CD4-positive, alpha-beta T cell treated with Interleukin-2 at 100 ng/mL for 4 hours (primary cell): Measurements from ENCODE around the gene RNMT.
"Not testable (repeated sequence)": the region's sequence is repeated elsewhere in the genome, so short reads cannot be mapped to it uniquely, and the experiment has no call there.

Experiments used
- DNase-seq: peaks from one replicate; pipeline ENCODE4 v3.0.0-alpha.2; 2020; ENCODE audit warnings: low spot score

The RNMT gene

DNA sequence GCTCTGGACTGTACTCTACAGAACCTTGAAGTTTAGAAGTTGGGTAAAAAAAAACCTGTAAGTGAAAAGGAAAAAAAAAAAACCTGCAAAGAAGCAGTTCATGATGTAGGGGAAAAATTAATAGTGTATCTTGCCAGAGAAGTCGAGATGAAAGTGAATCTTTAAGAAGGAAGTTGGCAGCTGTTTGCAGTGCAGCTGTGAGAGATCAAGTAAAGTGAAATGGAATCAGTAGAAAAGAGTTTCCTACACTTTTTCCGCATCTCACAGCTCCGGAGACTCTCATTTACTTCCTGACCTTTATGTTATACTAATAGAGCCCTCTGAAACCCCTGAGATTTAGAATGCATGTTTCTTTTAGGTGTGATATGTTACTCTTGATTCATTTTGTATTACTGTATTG, 19.2 kb downstream of the RNMT start:
- DNase-seq, result no peak

DNA sequence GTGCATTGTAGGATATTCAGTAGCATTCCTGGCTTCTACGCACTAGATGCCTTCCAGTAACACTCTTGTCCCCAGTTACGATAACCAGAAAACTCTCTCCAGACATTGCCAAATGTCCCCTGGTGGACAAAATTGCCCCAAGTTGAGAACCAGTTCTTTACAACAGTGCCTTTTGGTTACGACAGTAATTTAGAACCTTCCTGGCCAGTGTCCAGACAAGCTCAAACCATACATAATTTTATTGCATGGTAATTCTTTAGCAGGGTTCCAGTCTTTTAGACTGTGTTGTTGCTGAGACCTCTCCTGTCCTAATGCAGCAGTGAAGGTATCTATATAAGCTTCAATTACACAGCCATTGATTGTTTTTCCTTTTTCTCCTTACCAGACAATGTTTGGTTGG, 20.2 kb downstream of the RNMT start:
- no peak for DNase-seq

DNA sequence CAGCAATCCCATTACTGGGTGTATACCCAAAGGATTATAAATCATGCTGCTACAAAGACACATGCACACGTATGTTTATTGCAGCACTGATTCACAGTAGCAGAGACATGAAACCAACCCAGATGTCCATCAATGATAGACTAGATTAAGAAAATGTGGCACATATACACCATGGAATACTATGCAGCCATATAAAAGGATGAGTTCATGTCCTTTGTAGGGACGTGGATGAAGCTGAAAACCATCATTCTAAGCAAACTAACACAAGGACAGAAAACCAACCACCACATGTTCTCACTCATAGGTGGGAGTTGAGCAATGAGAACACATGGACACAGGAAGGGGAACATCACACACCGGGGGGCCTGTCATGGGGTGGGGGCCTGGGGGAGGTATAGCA, 25.1 kb downstream of the RNMT start:
- not testable (repeated sequence) for DNase-seq

DNA sequence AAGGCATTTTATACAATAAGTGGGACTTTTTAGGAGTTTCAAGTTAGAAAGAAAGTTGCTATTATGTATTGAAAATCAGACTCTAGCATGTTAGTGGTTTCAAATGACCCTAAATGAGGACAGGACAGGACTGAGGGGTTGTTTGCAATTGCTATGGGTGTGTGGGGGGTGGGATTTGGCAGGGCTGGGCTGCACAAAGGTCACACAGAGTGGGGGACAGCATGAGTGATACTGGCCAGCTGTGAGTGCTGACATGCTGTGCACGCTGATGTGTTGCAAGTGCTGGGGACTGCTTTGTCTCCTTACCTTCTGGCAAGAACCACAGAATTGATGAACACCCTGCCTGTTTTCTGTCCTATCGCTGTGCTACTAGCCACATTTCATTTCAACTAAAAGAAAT, 29.8 kb downstream of the RNMT start:
- no peak for DNase-seq

DNA sequence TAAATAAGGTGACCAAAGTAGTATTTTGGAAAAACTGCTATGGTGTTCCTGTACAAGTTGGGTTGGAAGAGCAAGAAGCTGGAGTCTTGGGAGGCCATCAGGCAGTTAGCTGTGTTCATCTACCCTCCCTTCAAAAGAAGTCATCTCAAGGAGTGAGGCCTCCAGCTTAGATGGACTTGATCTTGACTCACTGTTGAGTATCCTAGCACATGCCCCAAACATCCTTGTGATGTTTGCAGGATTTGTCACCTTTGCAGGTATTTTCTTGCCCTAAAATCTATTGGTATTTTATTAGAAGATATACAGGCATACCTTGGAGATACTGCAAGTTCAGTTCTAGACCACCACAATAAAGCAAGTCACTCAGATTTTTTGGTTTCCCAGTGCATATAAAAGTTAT, 30.2 kb downstream of the RNMT start:
- DNase-seq, result no peak

DNA sequence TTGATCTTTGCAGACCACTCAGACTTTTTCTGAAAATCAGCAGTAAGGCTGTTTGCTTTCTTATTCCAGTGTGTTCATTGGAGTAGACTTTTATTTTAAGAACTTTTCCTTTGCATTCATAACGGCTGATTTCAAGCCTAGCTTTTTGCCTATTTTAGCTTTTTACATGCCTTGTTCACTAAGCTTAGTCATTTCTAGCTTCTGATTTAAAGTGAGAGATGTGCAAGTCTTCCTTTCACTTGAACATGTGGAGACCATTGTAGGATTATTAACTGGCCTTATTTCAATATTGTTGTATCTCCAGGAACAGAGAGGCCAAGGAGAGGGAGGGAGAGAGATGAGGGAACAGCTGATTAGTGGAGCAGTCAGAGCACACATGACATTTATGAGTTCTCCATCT, 32.1 kb downstream of the RNMT start:
- no peak for DNase-seq

DNA sequence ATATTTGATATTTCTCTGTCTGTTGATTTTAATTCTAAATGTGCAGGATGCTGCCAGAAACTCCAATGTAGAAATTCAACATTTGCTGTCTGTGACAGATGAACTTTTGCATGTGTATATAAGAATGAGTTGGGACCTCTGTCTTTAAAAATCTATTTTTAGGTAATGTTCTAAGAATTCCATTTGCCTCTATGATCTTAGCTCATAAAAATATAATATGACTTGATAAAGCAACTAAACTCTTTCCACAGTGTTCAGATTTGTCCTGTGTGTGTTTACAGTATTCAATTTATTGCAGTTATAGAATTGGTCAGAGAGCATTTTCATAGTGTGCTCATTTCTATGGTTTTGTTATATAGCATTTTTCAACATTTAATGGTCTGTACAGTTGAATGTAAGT, 33.6 kb downstream of the RNMT start:
- no peak for DNase-seq

DNA sequence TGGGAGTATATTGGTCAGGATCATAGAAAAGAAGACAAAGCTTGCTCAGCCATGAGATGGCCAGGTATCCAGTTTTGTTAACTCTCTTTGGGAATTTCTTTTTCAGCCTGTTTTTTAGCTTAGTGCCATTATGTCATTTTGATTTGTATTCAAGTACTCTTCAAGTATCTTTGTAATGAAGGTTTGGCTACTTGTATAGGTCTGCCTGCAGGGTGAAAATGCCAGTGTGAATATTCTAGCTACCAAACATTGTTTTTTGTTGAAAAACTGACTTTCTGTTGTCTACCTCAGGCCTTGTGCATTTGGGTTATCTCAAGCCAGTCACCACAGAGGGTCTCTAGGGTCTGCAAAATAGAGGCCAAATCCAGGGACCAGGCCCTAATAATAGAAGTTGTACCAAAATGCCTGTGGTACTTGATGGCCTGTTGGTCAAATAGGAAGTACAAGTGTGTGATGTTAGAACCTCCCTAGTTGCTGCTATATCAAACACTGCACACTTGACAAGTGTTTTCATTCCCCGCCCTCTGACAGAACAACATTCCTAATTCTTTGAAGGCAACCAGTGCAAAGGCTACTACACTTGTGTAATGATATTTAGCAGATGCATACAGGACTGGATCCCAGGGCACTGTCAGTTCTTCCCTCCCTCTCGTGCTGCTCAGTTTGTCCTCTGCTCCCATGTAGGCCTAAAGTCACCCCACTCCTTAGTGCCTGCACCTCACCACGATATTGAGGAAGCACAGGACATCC, 36.4 kb downstream of the RNMT start:
- DNase-seq, result no peak

DNA sequence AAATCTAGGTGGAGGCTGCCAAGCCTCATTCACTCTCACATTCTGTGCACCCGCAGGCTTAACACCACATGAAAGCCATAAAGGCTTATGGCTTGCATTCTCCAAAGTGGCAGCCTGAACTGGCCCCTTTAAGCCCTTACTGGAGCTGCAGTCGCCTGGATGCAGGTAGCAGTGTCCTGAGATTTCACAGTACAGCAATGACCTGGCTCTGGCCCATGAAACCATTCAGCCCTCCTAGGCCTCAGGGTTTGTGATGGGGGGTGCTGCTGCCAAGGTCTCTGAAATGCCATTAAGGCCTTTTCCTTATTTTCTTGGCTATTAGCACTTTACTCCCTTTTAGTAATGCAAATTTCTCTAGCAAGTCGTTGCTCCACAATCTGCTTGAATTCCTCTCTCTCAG, 48.6 kb downstream of the RNMT start:
- DNase-seq, result no peak

DNA sequence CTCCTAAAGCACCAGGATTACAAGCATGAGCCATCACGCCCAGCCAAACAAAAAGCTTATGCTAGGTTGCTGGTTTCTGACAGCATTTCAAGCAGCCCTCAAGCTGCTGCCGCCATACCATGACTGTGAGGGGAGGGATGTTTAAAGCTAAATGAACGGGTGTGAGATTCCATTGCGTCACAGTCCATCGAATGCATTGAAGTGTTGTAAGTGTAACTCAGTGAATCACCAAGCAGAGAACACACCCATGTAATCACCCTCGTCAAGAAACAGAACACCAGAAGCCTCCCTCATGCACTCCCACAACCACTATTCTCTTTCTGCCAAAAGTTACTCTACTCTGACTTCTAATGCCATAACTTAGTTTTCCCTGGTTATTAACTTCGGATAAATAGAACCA, 64.7 kb downstream of the RNMT start:
- no peak for DNase-seq

DNA sequence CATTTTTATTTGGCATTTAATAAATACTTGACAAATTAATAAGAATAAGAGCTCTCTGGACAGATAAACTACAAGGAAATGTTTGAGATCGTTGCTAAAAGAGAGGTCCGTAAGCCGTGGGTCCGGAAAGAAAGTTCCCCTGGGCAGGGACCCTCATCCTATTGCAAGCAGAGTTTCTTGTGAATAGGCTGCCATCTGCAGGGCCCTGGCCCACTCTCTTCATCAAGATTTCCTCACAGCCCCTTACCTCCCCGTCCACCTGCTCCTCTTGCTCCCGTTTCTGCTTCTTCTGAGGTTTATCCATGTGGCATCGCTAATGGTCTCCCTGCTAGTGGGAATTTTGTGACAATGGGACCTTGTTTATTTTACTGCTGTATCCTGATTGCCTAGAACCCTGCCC, 67.3 kb downstream of the RNMT start:
- DNase-seq, result no peak

DNA sequence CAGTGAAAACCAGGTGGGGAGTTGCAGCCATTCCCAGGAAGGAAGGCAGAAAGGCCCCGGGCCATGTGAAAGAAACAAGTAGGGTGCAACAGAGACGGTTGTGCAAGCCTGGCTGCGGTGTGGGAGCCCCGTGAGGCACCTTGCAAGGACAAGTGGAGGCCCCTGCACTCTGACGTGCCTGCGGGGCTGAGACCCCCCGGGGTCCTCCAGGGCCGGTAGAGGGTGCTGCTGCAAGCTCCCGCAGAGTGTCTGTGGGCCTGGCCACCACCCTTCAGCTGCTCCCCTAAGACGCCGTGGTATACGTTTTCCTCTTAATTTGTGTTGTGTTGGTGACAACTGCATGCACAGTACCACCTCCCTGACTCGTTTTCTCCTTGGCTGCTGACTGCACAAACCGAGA, 70.0 kb downstream of the RNMT start:
- no peak for DNase-seq

DNA sequence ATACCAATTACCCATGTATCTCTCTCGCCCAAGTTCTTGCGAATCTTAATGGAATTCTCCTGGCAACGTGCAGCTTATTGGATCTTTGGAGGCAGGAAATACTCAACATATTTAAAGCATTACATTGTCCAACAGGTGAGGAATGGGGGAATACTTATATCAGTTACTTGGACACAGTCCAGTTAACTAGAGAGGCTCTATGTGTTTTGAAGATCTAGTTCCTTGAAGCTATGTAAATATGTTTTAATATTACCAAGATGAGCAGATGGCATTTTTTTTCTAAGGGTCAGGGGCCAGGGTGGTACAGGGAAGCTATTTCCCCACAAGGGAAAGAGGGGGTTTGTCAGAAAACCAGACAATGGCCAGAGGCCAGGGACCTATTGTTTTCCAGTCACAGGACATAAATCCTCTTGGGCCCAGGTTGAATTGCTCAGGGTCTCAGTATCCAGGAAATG, 70.7 kb downstream of the RNMT start:
- DNase-seq, result no peak

DNA sequence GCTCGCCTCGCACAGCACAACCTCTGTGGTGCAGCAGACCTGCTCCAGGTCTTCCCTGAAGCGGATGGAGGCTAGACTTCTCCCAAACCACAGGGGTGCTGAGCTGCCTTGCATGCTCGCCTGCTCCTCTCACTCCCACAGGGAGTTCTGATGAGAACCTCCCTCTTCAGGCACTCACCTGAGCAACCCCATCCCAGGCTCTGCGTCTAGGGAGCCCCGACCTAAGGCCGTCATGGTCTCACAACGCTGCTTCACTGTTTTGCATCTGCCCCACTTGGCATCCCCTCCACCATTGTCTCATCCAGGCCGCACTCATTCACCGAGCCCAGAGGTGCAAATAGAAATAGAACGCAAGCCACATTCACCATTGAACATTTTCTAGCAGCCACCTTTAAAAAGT, 72.9 kb downstream of the RNMT start:
- no peak for DNase-seq

DNA sequence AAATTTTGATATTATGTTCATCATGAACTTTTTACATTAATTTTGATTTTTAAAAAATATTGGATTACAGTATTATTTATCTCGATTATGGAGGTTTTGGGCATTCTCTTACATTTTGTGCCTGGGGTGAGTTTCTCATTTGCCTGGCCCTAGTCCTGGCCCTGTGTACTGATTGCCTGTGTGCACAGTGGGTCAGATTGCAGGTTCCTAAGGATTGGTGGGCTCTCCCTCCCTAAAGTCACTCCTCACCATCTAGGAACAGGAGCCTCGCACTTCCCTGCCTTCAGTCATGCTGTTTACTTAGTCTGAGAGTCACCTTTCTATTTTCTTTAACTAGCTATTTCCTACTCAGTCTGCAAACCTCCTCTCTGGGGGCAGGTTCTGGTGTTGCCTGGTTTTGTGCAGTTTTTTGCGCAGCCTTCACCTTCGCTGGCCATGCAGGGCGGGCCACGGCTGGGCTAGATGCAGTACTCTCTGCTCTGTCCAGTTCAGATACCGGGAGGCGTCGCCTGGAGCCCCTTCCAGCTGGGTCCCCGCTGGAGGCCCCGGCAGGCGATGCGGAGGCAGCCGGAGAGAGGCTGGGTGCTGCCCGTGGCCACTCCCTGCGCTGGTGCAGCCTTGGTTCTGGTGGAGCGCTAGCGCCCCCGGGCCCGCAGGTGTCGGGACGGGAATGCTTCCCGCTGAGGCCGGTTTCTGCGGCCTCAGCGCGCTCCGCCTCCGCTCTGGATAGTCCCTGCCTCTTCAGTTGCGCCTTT, 74.2 kb downstream of the RNMT start:
- DNase-seq, result peak; percentile 9

DNA sequence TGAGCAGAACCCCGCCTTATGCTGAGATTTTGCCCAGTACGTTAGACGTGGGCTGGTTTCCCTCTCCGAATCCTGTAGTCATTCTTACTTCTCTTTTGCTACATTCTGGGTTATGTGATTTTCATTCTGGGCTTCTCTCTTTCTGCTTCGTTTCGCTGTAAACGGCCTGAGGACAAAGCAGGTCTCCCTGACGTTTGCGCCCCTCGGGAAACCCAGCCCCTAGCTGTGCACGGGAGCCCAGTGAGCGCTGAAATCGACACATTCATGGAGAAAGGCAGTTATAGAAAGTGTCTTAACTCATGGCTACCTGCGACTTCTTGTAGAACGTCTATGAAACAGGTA, 74.8 kb downstream of the RNMT start:
- no peak for DNase-seq

DNA sequence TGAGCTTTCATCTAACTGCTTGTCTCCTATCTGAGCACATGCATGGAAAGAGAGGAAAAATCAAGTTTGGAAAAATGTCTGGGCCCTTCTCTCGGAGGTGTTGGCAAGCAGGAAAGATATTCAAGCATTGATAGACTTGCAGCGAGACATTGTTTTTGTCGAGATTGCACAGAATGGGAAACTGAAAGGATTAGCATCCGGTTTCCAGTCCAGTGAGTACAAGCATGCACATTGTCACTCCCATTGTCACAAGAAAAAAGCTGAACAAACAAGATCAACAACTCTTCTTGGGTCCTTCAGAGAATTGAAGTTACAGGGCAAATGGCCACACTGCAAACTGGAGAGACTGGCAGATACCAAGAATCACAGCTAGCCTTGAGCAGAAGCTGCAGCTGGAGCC, 77.8 kb downstream of the RNMT start:
- DNase-seq, result no peak

DNA sequence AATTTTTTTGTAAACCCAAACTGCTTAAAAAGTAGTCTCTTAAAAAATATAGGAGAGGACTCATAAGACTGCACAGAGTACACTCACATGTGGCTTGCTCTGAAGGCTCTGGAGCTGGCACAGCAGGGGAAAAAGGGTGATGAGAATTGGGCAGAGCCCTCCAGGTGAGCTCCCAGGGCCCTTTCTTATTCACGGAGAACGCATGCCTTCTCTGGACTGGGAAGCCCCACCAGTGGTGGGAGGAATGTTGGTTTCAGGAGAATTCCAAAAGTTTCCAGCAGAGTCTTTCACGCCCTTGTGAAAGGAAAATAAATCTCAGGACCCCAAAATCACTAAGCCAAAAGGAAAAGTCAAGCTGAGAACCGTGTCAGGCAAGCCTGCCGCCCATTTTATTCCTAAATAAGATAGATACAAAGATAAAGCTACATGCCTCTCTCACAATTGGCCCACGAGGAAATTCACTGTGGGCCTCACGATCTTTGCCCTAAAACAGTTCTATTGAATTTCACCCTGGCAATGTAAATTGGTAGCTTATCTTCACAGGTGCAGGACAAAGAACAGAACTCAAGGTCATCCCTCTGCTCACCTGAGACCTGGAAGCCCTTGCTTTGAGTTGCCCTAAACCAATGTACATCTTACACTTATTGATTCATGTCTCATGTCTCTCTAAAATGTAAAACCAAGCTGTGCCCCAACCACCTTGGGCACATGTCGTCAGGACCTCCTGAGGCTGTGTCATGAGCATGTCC, 82.0 kb downstream of the RNMT start:
- no peak for DNase-seq

DNA sequence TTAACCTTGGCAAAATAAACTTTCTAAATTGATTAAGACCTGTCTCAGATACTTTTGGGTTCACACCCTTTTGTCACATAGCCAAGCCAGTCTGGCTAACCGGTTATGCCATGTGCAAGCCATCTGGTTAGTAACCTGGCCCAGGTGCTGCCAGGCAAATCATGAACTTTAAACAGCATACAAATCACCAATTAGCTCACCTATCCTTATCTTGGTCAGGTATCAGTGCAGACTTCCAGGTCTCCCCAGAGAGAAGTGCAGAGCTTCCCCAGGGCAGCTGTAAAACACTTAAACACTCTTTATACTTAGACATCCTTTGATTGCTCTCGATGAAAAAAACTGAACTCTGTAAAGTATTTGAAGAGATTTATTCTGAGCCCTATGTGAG, 82.6 kb downstream of the RNMT start:
- no peak for DNase-seq

DNA sequence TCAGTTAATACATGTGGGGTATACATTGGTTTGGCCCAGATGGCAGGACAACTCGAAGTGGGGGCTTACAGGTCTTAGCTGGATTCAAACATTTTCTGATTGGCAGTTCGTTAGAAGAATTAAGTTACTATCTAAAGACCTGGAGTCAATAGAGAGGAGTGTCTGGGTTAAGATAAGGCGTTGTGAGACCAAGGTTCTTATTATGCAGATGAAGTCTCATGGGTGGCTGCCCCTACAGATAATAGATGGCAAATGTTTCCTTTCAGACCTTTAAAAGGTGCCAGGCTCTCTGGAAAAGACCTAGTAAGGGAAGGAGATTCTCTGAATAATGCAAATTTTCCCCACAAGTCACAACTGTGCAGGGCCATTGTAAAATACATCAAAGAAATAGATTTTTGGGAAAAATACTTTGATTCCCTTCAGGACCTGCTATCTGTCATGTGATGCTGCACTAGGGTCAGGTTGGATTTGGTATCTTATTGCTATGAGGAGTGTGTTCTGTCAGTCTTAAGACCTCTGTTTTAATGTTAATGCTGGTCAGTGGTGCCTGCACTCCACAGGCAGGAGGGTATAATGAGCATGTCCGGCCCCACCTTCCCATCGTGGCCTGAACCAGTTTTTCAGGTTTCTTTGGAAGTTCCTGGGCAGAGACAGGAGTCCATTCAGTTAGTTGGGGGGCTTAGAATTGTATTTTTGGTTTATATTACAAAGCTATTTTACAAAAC, 83.2 kb downstream of the RNMT start:
- DNase-seq, result no peak

DNA sequence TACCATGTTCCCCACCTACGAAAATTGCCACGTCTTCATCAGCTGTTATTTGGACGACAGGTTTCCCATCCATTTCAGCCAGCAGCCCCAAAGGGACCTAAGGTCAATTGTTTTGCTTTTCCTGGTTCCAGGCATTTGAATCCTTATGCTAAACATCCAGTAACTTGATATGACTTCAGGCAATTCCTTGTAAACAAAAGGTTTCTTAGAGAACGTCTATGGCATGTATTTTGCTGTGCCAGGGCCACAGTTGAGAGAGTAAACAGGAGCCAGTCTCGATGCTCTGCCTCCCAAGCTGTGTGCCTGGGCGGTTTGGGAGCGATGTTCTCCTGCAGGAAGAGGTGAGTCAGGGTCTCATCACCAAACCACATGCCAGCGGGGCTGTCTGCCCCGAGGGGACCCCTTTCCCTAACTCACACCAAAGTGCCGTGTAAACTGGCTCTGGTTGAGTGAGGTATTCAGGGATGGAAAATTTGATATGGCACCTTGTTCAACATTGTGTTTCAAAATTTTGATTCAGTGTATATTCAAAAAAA, 84.5 kb downstream of the RNMT start:
- no peak for DNase-seq

DNA sequence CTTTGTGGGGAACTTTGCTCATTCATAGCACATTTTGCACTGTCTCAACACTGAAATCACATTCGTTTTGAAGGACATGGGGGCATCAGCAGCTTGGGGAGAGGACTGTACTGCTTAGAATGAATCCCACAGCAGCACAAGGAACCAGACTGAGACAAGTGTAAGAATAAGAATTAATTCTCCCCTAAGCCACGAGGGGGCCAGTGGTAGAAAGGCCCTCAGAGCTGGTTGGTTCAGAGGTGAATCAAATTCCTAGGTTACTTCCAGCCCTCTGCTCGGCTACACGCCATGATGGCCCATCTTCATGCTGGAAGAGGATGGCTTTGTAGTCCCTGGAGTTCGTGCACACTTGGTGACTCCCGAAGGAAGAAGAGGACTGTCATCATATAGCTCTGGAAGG, 85.5 kb downstream of the RNMT start:
- DNase-seq, result no peak
